B cell (primary cell): ENCODE data around the gene PHLDB1. TPM values are rescaled to one million over a fixed set of nuclear protein-coding genes. Genes with fewer than 3 reads are reported as not detected.

Experiments
- ATAC-seq: fragments of 200-7000 bp; cut with Tn5 transposase; one replicate; pipeline ENCODE4 v1.10.0; 2021; ENCODE audit warnings: low read depth, mild to moderate bottlenecking, moderate number of reproducible peaks, moderate library complexity
- CTCF ChIA-PET: fragments of 350-600 bp; sonication (Branson Sonifier 250); formaldehyde crosslinking; loops from one replicate; lab custom pipeline; 2021; ENCODE audit warnings: antibody characterized with exemption, inconsistent platforms; lab: Charles Lee
- POLR2A ChIA-PET: fragments of 350-600 bp; sonication (Branson Sonifier 250); formaldehyde crosslinking; loops from one replicate; lab custom pipeline; 2021; ENCODE audit warnings: antibody characterized with exemption; lab: Charles Lee
- DNase-seq: peaks from one replicate; pipeline ENCODE4 v3.0.0; 2013
- H2AFZ ChIP-seq: 2 replicates; pipeline ENCODE4 v1.6.1; 2012; ENCODE audit warnings: mild to moderate bottlenecking, low read depth, low read length; ENCODE audit not compliant: insufficient read depth, poor library complexity, severe bottlenecking
- H3K27ac ChIP-seq, 2 donors: 1 replicate in 1 of 2; 2 replicates in 1 of 2; pipeline ENCODE4 v1.5.1; 2012 to 2013; ENCODE audit warnings: low read length in 2 of 2, mild to moderate bottlenecking in 2 of 2, moderate library complexity in 1 of 2
- H3K27me3 ChIP-seq, 4 experiments: fragments of 200-600 bp in 1 of 4; sonication (generic) in 1 of 4; replicated peaks in 1 of 4; 1 replicate in 2 of 4; 2 replicates in 2 of 4; pipeline versions ENCODE4 v1.6.1 to v1.7.0; 2013 to 2016; ENCODE audit warnings: low read length in 3 of 4, mild to moderate bottlenecking in 2 of 4, mixed read lengths in 1 of 4, moderate library complexity in 1 of 4; ENCODE audit not compliant: insufficient read depth in 4 of 4, control insufficient read depth in 3 of 4; ENCODE audit errors: control extremely low read depth in 1 of 4
- H3K36me3 ChIP-seq, 2 experiments: replicated peaks in 1 of 2; 1 replicate in 1 of 2; 2 replicates in 1 of 2; pipeline versions ENCODE4 v1.6.1 to v1.7.1; 2013; ENCODE audit warnings: low read length in 1 of 2; ENCODE audit not compliant: insufficient read depth in 2 of 2, control insufficient read depth in 1 of 2; ENCODE audit errors: control extremely low read depth in 1 of 2, extremely low read depth in 1 of 2
- H3K4me1 ChIP-seq, 2 donors: fragments of 200-600 bp in 1 of 2; sonication (generic) in 1 of 2; 1 replicate in 1 of 2; 2 replicates in 1 of 2; pipeline versions ENCODE4 v1.5.1 to v1.6.1; 2013 to 2017; ENCODE audit warnings: low read length in 2 of 2; ENCODE audit not compliant: control insufficient read depth in 2 of 2, insufficient read depth in 2 of 2
- H3K4me2 ChIP-seq: replicated peaks from 2 replicates; pipeline ENCODE3; 2012; ENCODE audit warnings: mild to moderate bottlenecking, low read depth, low read length; ENCODE audit not compliant: poor library complexity, severe bottlenecking
- H3K4me3 ChIP-seq, 5 experiments: fragments of 200-600 bp in 1 of 5; sonication (generic) in 1 of 5; 1 replicate in 3 of 5; 2 replicates in 2 of 5; pipeline versions ENCODE4 v1.5.1 to v1.7.0; 2011 to 2016; ENCODE audit warnings: low read length in 4 of 5, mild to moderate bottlenecking in 4 of 5, low read depth in 2 of 5, control low read depth in 1 of 5, moderate library complexity in 1 of 5; ENCODE audit not compliant: insufficient read depth in 1 of 5; ENCODE audit errors: control extremely low read depth in 1 of 5, extremely low read depth in 1 of 5
- H3K79me2 ChIP-seq: fragments of 200-600 bp; sonication (generic); one replicate; pipeline ENCODE4 v1.6.0; 2016; ENCODE audit warnings: low read length; ENCODE audit not compliant: control insufficient read depth, insufficient read depth
- H3K9ac ChIP-seq: fragments of 200-600 bp; sonication (generic); 2 replicates; pipeline ENCODE4 v1.6.1; 2017; ENCODE audit warnings: mild to moderate bottlenecking, low read length, moderate library complexity
- H3K9me3 ChIP-seq, 3 donors: one replicate each; pipeline versions ENCODE4 v1.6.1 to v1.7.1; 2013; ENCODE audit warnings: low read length in 2 of 3; ENCODE audit not compliant: control insufficient read depth in 2 of 3, insufficient read depth in 1 of 3; ENCODE audit errors: control extremely low read depth in 1 of 3
- H4K20me1 ChIP-seq: 2 replicates; pipeline ENCODE4 v1.6.0; 2012; ENCODE audit warnings: mild to moderate bottlenecking, low read length; ENCODE audit not compliant: insufficient read depth, control insufficient read depth, poor library complexity, severe bottlenecking
- H3K27ac Mint-ChIP-seq: one replicate; pipeline ENCODE4 v1.8.0; 2021; ENCODE audit warnings: mixed read lengths
- H3K27me3 Mint-ChIP-seq: one replicate; pipeline ENCODE4 v1.8.0; 2021; ENCODE audit warnings: mixed read lengths
- H3K4me1 Mint-ChIP-seq: one replicate; pipeline ENCODE4 v1.8.0; 2021; ENCODE audit warnings: mixed read lengths
- H3K4me3 Mint-ChIP-seq: one replicate; pipeline ENCODE4 v1.8.0; 2021; ENCODE audit warnings: mixed read lengths
- H3K9me3 Mint-ChIP-seq: one replicate; pipeline ENCODE4 v1.8.0; 2022; ENCODE audit warnings: mixed read lengths; ENCODE audit not compliant: insufficient read depth
- EZH2 ChIP-seq: IDR thresholded peaks from 2 replicates; pipeline ENCODE4 v1.6.1; 2012; ENCODE audit warnings: borderline replicate concordance, low read depth, mild to moderate bottlenecking, moderate library complexity, low read length; ENCODE audit not compliant: insufficient read depth, poor library complexity, severe bottlenecking
- WGBS: methylation state at CpG from one replicate; pipeline ENCODE4 v1.1.5; 2013; ENCODE audit warnings: missing lambda C conversion rate; ENCODE audit not compliant: insufficient coverage; 5-methylcytosine and 5-hydroxymethylcytosine counted together
- intact Hi-C: fragments of 100-400 bp; cut with micrococcal nuclease; formaldehyde crosslinking; loops from one replicate; pipeline ENCODE4 v1.10.0; 2022
- polyA plus RNA-seq: library from polyadenylated mRNA; depleted of rRNA; stranded (reverse); fragments of >200 nt; gene quantifications from 2 replicates; pipeline ENCODE4 v1.2.3, GENCODE V29; 2012
- total RNA-seq, 2 donors: library from RNA; stranded (reverse); fragments of 120-200 nt in 1 of 2; gene quantifications; 1 replicate in 1 of 2; 2 replicates in 1 of 2; pipeline versions ENCODE4 v1.2.3 to v1.2.4, GENCODE V29; 2013 to 2022
- TF ChIP-seq, protein P1 (sequence below): fragments of 200-600 bp; IDR thresholded peaks from one replicate; pipeline ENCODE4 v1.8.0; 2022; ENCODE audit warnings: antibody characterized with exemption, mild to moderate bottlenecking

The PHLDB1 gene
- total and polyA plus RNA-seq, 2 donors (not counting 1 experiment from before 2014, with no cell fraction given): 0.46 to 2.4 TPM

DNA sequence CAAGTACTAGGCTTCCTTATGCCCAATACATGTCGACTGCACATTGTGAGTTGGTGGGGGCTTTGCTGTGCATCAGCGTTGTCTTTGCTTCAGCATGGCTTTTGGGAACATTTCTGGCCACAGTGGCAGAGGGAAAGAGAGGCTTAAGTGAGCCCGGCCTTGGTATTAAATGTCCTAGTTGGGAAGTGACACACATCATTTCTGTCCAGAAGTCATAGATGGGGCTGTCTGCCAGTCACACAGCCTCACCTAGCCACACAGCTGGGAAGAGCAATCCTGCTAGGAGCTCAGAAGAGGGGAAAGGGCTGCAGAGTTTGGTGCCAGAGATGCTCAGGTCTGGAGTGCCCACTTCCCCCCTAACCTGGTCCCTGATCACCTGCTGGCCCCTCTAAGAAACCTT lies 44.4 kb downstream of the PHLDB1 start:
- intact Hi-C loops: no loop called here
- WGBS: 83% methylated on average over 3 of the region's 3 CpGs
- H4K20me1 ChIP-seq: no peaks in the 10 kb centered on the region
- no peaks in the 10 kb centered on the region for H3K79me2 ChIP-seq
- H3K4me3 ChIP-seq: no peak overlapping the region
- no peaks in the 10 kb centered on the region for H3K27me3 ChIP-seq
- no peak for TF ChIP-seq EZH2
- TF ChIP-seq, protein P1, sequence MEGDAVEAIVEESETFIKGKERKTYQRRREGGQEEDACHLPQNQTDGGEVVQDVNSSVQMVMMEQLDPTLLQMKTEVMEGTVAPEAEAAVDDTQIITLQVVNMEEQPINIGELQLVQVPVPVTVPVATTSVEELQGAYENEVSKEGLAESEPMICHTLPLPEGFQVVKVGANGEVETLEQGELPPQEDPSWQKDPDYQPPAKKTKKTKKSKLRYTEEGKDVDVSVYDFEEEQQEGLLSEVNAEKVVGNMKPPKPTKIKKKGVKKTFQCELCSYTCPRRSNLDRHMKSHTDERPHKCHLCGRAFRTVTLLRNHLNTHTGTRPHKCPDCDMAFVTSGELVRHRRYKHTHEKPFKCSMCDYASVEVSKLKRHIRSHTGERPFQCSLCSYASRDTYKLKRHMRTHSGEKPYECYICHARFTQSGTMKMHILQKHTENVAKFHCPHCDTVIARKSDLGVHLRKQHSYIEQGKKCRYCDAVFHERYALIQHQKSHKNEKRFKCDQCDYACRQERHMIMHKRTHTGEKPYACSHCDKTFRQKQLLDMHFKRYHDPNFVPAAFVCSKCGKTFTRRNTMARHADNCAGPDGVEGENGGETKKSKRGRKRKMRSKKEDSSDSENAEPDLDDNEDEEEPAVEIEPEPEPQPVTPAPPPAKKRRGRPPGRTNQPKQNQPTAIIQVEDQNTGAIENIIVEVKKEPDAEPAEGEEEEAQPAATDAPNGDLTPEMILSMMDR: no peak
- no peak overlapping the region for H3K27ac Mint-ChIP-seq
- no peaks in the 10 kb centered on the region for H3K4me1 Mint-ChIP-seq
- H3K9ac ChIP-seq: no peak overlapping the region
- ChIA-PET CTCF (no interaction called here), POLR2A (no interaction called here)
- no peaks in the 10 kb centered on the region for H3K4me1 ChIP-seq
- no peaks in the 10 kb centered on the region for H3K9me3 ChIP-seq
- H2AFZ ChIP-seq: no peak overlapping the region
- no peak for DNase-seq
- peaks cover 4% of the 10 kb centered on the region for H3K27me3 Mint-ChIP-seq
- ATAC-seq: no peak
- no peak overlapping the region for H3K4me3 Mint-ChIP-seq
- H3K27ac ChIP-seq: no peak overlapping the region
- no peaks in the 10 kb centered on the region for H3K36me3 ChIP-seq
- no peaks in the 10 kb centered on the region for H3K9me3 Mint-ChIP-seq
- H3K4me2 ChIP-seq: no peak overlapping the region

- Histone ChIP-seq H3K36me3 (no peaks in the 10 kb centered on the region), H3K27ac (no peak overlapping the region), H2AFZ (no peak overlapping the region), H4K20me1 (no peaks in the 10 kb centered on the region), H3K4me2 (no peak overlapping the region), H3K79me2 (no peaks in the 10 kb centered on the region), H3K9ac (no peak overlapping the region), H3K9me3 (no peaks in the 10 kb centered on the region), H3K4me1 (no peaks in the 10 kb centered on the region), H3K4me3 (no peak overlapping the region), H3K27me3 (no peaks in the 10 kb centered on the region)
- intact Hi-C loops: no loop called here
- no peak for DNase-seq
- no peak for ATAC-seq
- no peaks in the 10 kb centered on the region for H3K9me3 Mint-ChIP-seq
- POLR2A ChIA-PET: no interaction called here
- H3K4me1 Mint-ChIP-seq: no peaks in the 10 kb centered on the region
- 18% methylated on average over 4 of the region's 4 CpGs for WGBS
- peaks cover 2% of the 10 kb centered on the region for H3K27me3 Mint-ChIP-seq
- H3K4me3 Mint-ChIP-seq: no peak overlapping the region
- CTCF ChIA-PET: no interaction called here
- H3K27ac Mint-ChIP-seq: no peak overlapping the region
- TF ChIP-seq EZH2: no peak
- TF ChIP-seq, protein P1: no peak
Measured at GRCh38 chr11:118652681-118653181, 45.3 kb downstream of the PHLDB1 start.
